KG1 (cell line): Measurements from ENCODE around the gene TTBK2.
A peak's percentile ranks its signal among the peaks of the same experiment; 100 is the strongest.

Experiments used
- DNase-seq: peaks from one replicate; lab custom pipeline; 2025; lab: John Stamatoyannopoulos, UW

The TTBK2 gene

DNA sequence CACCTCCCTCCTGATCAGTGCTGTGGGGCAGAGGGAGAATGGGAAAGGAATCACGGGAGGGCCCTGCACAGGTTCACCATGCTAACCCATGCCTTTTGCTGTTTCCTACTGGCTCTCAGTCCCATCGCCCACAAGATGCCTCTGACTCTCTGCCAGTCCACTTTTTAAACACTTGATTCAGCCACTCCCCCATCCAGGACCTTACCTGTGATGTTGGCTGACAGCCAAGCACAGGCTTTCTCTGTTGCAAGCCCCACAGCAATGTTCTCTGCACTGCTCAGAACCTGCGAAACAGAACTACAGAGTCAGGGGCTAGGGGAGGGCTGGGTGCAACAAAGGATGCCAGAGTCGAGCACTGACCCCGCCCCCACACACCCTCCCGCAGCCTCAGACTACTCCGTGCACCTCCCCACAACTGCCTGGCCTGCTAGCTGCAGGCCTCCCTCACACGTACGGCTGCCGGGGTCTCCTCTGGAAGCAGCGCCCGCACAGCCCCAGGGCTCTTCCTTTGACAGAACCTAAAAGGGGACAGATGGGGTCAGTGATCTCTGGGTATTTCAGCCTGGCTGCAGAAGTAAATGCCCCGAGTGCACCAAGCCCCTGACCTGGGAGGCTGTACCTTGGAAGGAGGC, 192.7 kb downstream of the TTBK2 start:
- no peak for DNase-seq

DNA sequence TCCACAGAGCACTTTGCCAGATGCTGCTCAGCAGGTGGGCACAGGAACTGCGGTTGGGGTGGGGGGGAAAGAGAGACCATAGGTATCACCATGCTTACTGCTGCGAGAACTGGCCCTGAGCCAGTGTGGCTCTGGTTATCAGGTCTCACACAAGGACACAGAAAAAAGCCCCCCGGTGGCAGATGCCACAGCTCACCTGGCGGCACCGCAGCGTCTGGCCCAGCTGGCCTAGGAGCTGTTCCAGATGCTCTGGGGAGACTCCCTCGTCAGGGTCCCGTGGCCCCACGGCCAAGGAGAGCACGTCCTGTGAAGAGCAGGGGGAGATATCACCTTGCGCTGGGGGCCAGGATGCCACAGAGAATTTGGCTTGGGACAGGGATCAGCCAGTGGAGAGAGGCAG, 194.5 kb downstream of the TTBK2 start:
- no peak for DNase-seq

DNA sequence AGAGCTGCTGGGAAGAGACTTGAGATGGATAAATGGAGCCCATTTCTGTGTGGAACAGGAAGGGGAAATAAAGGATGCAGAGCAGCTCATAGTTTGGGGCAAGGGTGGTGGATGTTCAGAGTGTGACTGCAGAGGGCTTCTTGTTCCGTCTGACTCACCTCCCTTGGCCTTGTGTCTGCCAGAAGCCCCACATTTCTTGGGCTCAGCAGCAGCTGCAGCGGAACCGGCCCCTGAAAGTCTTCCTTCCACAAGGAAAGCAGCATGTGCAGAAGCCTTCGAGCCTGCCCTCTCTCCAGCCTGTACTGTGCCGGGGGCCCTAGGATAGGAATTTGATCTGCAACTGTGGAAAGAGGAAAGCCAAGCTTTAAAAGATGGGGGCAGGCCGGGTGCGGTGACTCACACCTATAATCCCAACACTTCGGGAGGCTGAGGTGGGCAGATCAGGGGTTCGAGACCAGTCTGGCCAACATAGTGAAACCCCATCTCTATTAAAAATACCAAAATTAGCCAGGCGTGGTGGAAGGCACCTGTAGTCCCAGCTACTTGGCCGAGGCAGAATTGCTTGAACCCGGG, 195.2 kb downstream of the TTBK2 start:
- DNase-seq, result no peak

DNA sequence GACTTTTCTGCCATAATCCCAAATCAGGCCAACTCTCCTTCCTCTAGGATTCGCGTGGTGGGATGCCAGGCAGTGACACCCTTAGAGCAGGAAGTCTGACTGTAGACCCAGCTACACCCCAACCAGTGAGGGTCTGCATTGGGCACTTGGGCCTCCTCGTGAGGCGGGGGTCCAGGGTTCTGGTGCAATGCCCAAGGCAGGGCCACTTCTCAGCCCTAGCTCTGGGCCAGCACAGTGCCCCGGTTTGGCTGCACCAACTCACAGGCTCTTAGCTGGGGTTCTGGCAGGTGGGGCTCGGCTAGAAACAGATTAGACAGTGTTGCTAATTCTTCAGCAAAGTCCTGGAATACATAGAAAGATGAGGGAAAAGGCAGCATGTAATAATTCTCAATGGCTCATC, 196.3 kb downstream of the TTBK2 start:
- no peak for DNase-seq

DNA sequence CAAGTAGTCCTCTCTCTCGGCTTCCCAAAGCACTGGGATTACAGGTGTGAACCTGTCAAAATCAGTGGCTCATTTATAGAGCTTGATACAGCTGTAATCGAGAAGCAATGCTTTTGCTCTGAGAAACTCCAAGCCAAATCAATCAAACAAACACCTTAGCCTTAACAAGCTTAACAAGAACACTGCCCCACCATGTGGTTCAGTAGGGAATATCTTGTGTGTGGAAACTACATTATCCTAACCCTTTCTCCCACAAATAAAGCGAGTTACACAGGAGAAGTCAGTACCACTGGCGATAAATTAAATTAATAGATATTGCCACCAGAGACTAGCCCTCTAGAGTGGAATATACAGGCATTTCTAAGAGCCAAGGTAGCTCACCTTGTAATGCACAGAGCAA, 197.5 kb downstream of the TTBK2 start:
- no peak for DNase-seq

DNA sequence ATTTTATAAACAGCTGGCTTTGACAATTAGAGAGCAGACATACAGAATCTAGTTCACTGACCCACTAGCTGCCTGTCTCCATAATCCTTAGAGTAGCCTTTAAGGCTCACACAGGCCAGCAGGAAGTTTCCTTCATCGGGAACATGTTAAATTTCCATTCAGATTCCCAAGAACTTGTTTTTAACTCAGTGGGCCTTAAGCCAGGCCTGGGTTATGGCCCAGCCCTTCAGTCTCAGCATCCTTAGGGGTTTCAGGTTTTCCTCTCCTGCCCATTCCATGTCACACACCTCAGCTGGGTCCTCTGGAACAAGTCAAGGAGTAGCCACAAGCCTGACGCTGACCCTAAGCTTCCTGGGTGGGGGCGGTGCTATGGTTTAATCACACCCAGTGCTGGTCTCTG, 198.7 kb downstream of the TTBK2 start:
- no peak for DNase-seq

DNA sequence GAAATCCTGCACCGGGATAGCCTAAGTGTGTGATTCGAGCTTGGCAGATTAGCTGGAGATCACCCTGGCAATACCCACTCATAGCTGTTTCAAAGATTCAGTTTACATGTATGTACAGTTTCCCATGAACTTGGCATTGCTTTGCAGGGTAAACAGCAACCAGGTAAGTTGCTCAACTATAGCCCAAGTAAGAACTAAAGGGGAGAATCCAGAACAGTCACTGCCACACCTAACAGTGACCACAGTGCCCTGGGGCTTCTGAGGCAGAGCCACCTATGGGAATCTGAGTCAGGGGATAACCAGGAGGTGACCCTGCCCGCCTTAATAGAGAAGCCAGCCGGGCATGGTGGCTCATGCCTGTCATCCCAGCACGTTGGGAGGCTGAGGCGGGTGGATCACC, 199.6 kb downstream of the TTBK2 start:
- no peak for DNase-seq

DNA sequence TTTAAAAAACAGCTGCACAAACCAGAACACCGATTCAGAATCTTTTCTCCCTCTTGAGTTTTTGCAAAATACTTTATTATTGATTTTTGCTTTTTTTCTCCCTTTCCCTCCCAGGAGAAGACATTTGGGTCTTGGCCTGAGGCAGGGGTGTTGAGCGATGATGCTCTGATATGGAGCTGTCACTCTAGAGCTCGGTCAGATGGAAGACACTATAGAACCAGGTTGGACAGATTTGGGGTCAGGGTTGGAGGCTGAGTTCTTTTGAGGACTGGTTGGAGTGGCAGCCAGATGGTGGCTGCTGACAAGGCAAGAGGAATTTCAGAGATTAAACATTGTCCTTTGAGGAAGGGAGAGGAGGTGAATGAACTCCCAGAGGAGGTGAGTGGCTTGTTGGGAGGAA, 200.5 kb downstream of the TTBK2 start:
- no peak for DNase-seq

DNA sequence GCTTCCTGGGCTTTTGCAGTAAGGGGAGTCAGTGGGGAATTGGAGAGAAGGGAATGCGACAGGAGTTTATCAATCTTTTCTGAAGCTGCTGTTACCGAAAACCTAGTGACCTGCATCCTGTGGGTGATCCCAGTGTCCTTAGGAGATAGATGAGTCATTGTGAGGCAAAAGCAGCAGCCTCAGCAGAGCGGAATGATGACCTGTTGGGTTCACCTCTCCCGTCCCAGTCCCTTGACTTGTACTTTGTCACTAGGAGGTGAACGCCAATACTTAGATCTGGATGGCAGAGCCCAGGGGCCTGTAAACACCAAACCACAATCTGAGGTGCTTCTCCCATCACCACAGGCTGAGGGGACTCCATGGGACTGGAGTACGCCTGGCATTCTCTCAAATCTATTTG, 201.5 kb downstream of the TTBK2 start:
- no peak for DNase-seq

DNA sequence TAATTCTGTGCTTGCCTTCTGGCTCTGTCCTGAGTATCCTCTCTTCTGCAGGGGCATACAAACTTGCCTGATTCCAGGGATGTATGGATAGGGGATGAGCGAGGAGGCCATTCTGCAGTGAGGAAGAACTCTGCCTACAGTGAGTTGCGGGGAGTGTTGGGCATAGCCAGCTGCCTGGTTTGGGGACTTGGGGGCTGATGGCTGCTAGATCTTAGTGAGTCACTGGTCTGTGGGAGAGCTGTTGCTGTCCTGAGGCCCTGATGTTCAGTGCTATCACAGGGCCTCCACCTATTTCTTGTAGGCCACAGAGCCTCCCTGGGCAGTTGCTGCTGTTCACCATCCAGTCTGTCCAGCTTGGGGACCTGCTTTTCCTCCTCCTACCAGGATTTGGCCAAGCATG, 204.0 kb downstream of the TTBK2 start:
- no peak for DNase-seq

DNA sequence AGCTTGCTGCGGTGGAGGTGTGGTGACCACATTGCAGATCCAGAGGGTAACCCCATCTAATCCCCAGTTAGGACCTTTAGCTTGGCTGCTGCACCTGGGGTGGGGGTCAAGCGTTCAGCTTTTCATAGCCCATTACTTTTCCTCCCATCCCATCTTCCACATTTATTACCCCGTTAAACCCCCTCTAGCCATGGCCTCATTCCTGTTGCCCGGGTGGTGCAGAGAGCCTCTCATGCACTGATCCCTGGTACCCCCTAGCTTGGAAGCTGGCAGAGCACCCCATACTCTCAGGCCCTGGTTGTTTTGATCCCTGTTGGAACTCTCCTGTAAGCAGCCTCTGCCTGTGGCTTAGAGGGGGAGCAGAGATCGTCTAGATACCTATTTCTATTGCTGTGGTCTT, 204.5 kb downstream of the TTBK2 start:
- no peak for DNase-seq

DNA sequence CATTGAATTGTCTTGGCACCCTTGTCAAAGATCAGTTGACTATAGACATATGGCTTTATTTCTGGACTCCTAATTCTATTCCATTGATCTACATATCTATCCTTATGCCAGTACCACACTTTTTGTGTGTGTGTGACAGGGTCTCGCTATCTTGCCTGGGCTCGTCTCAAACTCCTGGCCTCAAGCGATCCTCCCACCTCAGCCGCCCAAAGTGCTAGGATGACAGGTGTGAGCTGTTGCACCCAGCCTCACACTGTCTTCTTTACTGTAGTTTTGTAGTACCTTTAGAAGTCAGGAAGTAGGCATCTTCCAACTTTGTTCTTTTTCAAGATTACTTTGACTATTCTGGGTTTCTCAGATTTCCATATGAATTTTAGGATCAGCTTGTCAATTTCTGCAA, 208.0 kb downstream of the TTBK2 start:
- no peak for DNase-seq

DNA sequence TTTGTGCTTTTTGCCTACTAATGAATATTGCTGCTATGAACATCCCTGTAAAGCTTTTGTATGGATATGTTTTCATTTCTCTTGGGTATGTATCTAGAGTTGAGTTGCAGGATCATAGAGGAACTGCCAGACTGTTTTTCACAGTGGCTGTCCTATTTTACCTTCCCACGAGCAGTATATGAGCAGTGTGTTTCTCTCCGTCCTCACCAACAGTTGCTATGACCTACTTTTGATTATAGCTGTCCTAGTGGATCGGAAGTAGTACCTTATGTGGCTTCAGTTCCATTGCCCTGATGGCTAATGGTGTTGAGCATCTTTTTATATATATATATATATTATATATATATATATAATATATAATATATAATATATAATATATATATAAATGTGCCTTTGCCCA, 208.8 kb downstream of the TTBK2 start:
- no peak for DNase-seq

DNA sequence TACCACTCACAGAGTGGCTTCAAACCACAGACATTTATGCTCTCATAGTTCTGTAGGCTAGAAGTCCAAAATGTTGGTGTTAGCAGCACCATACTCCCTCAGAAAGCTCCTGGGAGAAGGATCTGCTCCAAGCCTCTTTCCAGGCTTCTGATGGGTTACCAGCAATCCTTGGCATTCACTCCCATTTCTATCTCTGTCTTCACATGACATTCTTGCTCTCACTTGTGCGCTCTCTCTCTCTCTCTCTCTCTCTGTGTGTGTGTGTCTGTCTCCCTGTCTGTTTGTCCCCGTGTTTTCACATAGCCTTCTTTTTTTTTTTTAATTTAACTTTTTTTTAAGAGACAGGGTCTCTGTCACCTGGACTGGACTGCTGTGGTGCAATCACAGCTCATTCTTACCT, 209.9 kb downstream of the TTBK2 start:
- DNase-seq, result no peak

DNA sequence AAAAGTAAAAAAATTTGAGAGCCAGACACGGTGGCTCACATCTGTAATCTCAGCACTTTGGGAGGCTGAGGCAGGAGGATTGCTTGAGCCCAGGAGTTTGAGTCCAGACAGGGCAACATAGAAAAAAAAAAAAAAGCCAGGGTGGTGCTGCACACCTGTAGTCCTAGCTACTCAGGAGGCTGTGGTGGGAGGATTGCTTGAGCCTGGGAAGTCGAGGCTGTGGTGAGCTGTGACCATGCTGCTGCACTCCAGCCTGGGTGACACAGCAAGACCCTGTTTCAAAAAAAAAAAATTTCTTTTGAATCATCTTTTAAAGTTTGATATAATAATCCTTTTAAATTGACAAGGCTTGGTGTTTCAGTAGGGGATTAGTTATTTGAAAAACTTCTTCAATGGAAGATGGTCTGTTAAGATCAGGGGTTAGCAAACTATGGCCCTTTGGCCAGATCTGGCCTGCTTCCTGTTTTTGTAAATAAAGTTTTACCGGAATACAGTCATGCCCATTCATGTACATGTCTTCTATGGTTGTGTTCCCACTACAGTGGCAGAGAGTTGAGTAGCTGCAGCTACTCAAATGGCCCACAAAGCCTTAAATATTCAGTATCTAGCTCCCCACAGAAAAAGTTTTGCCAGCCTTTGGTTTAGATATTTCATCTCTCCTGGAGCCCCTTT, 212.6 kb downstream of the TTBK2 start:
- no peak for DNase-seq

DNA sequence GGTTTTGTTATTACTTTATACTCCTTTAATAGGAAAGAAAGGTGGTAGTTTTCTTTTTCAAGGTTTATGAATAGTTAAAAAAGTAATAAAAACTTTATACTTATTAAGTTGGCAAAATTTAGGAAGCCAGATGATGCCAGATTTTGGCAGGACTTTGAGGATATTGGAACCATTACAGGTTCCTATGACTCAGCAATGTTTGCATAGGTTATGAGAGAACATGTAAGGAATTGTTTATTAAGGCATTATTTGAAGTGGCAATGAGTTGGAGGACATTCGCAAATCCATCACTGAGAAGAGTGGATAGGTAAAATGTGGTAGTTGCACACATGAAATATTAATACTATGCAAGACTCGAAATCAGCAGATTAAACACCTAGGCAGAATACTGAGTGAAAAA, 213.5 kb downstream of the TTBK2 start:
- no peak for DNase-seq

DNA sequence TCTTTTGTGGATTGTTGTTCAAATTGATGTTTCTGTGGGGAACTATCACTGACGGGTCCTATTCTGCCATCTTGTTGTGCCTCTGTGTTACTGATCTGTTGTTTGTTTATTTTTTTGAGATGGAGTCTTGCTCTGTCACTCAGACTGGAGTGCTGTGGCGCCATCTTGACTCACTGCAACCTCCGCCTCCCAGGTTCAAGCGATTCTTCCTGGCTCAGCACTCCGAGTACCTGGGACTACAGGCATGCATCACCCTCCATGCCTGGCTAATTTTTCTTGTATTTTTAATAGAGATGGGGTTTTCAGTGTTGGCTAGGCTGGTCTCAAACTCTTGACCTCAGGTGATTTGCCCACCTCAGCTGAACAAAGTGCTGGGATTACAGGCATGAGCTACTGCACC, 215.2 kb downstream of the TTBK2 start:
- DNase-seq, result no peak

DNA sequence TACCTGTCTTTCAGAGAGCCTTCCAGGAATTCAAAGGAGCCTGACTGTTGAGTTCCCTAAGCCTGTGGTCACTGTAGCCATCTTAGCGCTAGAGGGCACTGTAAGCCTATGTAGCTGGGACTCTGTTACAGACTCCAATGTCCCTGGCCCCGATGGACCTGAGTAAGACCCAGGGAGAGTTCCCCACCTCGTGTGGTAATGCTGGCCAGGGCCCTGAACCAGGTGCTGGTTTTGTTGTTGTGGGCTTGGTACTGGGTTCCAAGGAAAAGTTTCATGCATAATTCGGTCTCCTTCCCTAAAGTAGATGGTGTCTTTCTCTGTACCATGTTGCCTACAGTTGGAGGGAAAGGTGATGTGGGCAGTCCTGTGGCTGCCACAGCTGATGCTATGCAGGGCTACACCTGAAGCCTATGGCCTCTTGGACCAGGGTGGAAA, 216.1 kb downstream of the TTBK2 start:
- DNase-seq, result peak; percentile 18

DNA sequence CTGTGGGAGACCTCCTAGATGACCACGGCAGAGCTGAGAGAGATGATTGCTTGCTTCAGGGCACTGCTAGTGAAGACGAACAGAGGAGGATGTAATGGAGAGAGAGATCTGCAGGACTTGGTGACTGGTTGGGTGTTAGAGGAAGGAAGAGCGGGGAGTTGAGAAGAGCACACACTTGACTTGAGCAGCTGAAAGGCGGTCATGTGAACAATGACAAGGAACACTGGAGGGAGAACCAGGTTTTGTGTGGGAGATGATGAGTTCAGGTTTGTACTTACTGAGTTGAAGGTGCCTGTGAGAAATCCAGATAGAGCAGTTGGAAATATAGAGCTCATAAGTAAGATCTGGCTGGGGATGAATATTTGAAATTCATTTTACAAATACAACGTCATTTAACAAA, 224.0 kb downstream of the TTBK2 start:
- DNase-seq, result no peak

DNA sequence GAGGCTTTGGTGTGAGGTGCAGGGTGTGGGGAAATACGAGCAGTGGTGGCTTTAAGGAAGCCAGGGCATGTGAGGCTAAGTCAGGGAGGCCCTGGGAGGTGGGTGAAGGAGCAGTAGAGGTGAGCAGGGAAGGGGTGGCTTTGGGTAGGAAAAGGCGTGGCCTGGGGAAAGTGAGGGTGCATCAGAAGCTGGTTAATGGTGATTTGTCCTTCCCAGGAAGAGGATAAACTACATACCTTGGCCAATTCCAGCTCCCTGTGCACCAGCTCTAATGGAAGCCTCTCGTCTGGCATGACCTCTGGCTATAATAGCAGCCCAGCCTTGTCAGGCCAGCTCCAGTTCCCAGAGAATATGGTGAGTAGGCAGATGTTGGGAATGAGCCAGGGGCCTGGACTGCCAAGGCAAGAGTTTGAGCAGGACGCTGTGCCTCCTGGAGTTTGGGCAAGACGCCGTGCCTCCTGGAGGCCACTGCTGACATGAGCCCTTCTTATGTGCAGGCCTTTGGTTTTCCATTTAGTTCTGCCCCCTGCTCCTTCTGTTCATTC, 225.0 kb downstream of the TTBK2 start:
- DNase-seq, result no peak

DNA sequence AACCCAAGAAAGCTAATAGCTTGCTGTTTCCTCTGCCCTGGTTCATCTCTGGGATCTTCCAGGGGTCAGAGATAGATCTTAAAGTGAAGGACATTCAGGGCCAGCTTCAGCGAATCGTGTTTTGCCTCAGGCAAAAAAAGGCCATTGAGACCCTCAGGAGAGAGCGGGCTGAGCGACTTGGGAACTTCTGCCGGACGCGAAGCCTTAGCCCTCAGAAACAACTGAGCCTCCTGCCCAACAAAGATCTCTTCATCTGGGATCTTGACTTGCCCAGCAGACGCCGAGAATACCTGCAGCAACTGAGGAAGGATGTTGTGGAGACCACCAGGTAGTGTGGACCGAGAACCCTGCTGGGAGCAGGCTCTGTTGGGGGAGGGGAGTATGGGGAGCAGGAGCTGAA, 226.2 kb downstream of the TTBK2 start:
- no peak for DNase-seq

DNA sequence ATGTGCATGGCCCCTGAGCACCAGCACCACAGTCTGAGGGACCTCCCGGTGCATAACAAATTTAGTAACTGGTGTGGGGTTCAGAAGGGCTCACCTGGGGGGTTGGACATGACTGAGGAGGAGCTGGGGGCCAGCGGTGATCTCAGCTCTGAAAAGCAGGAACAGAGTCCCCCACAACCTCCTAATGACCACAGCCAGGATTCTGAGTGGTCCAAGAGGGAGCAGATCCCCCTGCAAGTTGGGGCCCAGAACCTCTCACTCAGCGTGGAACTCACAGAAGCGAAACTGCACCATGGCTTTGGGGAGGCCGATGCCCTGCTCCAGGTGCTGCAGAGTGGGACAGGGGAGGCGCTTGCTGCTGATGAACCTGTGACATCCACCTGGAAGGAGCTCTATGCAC, 226.6 kb downstream of the TTBK2 start:
- DNase-seq, result no peak

DNA sequence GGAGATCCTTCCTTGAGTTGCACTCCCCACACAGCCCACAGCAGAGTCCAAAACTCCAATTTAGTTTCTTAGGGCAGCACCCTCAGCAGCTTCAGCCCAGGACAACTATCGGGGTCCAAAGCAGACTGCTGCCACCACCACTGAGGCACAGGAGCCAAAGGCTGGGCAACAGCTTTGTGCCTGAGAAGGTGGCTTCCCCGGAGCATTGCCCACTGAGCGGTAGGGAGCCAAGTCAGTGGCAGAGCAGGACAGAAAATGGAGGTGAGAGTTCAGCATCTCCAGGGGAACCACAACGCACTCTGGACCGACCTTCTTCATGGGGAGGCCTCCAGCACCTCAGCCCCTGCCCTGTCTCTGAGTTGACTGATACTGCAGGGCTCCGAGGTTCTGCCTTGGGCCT, 227.1 kb downstream of the TTBK2 start:
- DNase-seq, result no peak

DNA sequence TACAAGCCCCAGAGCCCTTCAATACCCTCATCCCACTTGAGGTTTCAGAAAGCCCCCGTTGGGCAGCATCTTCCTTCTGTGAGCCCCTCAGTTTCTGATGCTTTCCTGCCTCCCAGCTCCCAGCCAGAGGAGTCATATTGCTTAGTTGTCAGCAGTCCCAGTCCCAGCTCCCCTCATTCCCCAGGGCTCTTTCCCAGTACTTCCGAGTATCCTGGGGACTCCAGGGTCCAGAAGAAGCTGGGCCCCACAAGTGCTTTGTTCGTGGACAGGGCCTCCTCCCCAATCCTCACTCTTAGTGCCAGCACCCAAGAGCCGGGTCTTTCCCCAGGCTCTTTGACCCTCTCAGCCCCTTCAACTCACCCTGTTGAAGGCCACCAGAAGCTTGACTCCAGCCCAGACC, 227.6 kb downstream of the TTBK2 start:
- no peak for DNase-seq
